Dedifferentiated amniotic fluid mesenchymal stem cell (primary cell): ENCODE measurements around the gene UBAC2.

Source experiments
- DNase-seq: peaks from one replicate; pipeline ENCODE4 v3.0.0-alpha.2; 2016; ENCODE audit errors: extremely low spot score

UBAC2 gene, protein sequence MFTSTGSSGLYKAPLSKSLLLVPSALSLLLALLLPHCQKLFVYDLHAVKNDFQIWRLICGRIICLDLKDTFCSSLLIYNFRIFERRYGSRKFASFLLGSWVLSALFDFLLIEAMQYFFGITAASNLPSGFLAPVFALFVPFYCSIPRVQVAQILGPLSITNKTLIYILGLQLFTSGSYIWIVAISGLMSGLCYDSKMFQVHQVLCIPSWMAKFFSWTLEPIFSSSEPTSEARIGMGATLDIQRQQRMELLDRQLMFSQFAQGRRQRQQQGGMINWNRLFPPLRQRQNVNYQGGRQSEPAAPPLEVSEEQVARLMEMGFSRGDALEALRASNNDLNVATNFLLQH

DNA sequence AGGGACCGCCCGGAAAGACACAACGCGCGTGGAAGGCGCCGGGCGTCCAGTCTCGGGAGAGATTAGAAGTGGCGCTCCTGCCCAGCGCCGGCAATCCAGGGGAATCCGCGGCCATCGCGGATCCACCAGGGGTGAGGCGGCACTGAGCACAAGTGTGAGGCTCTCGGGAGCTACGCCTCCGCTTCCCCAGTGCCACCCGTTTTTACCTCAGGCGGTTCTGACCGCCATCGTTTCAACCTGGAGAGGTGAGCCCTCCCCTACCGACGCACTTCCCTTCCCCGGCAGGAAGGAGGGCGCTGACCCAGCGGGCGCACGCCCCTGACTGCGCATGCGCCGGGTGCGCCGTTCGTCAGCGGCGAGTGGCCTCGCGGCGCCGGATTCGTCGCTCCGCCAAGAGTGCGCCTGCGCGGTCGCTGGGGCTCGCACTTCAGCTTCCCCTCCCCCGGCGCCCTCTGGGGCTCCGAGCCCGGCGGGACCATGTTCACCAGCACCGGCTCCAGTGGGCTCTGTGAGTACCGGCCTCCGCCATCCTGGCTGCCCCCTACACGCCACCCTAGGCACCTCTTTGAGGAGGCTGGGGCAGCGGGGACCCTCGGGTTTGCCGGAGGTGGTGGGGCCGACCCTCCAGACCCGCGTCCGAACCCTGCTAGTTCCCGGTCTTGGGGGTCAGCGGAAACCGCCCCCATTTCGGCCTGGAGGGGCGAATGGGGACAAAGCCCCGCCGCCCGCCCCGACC lies at the start of gene UBAC2:
Gene UBAC2, plus strand, starts transcription at position 423 of the 736 bp plus-strand sequence. Its CDS starts 55 bp downstream, at position 478.
- peak; percentile 86 for DNase-seq

DNA sequence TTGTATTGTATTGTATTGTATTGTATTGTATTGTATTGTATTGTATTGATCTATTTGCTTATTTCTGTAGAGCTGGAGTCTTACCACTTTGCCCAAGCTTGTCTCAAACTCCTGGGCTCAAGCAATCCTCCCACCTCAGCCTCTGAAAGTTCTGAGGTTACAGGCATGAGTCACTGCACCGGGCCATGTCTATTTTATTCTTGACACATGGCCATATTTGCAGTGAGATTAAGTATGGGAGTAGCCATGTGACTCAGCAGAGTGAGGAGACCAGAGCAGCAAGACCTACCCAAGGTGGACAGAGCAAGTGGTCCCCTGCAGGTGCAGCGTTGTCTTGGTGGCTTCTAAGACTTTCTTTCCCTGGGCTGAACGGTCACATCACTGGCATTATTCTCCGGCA lies 49.1 kb upstream of the UBAC2 start:
- DNase-seq, result no peak

DNA sequence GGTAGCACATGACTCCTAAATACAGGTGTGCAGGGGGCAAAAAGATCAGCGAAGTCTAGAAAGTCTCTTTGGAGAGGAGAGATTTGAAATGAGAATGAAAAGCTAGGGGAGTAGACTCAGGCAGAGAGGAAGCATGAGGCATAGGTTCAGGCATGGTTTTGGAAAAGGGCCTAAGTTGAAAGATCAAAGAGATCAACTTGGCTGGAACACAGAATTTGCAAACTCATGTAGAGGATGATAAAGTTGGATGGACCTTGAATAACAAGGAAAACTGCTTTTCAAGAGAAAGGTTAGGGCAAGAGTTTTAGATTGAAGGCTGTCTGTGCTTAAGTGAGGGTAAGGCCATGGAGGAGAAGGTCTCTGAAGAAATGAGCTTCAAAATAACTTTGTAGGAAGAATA lies 47.4 kb upstream of the UBAC2 start:
- DNase-seq, result no peak

DNA sequence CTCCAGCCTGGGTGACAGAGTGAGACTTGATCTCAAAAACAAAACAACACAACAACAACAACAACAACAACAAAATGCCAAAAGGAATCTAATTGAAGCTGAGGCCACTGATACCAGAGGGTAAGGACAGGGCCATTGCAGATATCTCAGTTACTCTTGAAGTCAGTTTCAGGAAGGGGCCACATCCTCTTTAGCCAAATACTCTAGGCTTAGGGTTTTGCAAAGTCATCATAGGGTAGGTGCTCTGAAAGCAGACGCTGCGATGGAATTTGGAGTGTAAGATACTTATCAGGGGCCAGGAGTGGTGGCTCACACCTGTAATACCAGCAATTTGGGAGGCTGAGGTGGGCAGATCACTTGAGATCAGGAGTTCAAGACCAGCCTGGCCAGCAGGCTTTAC lies 46.6 kb upstream of the UBAC2 start:
- no peak for DNase-seq

DNA sequence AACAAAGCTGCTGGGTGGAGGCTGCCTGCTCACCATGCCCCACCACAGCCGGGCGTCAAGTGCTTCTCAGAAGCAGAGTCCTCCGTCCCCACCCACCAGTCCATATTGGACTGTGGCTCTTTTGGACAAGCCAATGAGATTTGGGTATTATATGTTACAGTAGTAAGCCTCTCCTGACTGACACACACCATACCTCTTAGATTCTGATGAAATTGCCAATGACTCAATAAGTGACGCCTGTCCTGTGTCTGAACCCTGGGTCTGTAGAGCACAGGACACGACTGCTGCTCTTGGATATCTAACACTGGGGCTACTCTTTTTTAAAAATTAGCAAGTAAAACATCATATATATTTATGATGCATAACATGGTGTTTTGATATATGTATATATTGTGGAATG lies 44.8 kb upstream of the UBAC2 start:
- no peak for DNase-seq

DNA sequence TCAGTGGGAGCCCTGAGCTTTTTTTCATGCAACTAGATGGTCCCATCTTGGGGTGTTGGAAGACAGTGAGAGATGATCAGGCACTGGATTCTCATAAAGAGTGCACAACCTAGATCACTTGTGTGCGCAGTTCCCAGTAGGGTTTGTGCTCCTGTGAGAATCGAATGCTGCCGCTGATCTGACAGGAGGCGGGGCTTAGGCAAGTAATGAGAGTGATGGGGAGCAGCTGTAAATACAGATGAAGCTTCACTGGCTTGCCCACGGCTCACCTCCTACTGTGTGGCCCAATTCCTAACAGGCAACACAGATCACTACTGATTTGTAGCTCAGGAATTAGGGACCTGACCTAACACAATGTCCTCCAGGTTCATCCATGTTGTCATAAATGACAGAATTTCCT lies 43.6 kb upstream of the UBAC2 start:
- no peak for DNase-seq

DNA sequence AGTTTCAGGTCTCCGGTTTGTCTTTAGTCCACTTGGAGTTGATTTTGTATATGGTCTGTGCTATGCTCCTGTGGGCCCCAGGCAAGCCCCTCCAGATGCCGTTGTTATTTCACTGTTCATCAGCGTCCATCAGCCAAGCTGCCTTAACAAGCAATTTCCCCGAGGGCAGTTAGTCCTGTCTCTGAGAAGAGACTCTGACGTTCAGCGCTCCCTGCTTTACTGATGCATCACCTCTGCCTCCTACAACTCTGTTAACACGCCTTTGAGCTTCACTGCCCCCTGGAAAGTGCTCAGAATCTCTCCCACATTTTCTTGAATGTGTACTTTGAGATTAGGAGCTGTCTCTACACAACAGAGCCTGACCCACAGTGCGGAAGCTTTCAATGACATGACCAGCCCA lies 41.8 kb upstream of the UBAC2 start:
- DNase-seq, result no peak

DNA sequence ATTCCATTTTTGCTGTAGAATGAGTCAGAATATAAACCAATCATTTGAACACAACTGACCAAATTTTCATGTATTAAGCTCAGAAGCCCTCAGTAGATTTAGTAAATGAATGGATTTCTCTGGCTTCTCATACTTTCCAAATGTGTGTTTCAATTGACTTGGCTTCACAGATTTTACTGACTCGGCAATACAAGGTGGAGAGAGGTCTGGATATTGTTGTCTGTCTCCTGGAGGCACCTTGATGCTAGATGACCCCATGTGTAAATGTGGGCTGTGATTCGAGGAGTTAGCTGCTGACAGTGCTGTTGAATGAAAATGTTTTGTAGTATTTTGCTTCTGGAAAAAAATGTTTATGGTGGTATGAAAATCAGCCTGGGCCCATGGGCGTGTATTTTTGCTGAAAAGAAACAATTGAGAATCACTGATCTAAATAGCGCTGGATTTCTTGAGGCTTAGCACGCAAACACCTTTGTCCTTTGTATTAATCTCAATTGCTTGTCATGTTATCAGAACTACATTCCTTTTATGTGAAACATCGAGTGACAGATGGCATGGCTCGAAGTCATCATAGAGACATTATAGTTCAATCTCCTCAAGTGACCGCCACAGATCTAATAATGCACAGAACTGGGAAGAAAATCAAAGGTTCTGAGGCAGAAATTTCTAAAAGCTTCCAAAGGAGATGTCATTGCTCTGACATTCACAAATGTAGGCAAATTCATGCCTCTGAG lies 41.2 kb upstream of the UBAC2 start:
- DNase-seq, result no peak

DNA sequence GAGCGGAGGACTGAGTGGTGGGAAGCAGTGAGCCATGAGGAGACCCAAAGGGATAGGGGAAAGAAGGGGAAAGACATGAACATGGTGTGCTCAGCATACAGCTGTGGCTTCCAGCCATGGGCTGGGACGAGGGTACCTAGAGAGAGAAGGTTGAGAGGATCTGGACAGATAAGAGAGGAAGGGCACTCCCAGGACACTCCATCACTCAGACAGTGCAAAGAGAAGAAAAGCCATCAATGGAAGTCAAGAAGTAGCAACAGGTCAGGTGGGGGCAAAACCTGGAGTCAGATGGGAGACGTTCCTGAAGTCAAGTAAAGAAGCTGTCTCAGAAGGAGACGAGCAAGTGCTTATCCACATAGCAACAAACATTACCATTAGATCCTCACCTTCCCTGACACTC lies 40.2 kb upstream of the UBAC2 start:
- DNase-seq, result no peak

DNA sequence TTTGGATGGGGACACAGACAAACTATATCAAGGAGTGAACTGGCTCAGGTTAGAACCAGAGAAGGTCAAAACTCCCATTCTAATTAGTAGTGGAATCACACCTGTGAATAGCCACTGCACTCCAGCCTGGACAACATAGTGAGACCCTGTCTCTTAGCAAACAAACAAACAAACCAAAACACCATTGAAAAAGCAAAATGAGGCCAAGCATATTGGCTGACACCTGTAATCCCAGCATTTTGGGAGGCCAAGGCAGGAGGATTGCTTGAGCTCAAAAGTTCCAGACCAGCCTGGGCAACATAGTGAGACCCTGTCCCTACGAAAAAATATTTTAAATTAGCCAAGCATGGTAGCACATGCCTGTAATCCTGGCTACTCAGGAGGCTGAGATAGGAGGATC lies 39.1 kb upstream of the UBAC2 start:
- no peak for DNase-seq

DNA sequence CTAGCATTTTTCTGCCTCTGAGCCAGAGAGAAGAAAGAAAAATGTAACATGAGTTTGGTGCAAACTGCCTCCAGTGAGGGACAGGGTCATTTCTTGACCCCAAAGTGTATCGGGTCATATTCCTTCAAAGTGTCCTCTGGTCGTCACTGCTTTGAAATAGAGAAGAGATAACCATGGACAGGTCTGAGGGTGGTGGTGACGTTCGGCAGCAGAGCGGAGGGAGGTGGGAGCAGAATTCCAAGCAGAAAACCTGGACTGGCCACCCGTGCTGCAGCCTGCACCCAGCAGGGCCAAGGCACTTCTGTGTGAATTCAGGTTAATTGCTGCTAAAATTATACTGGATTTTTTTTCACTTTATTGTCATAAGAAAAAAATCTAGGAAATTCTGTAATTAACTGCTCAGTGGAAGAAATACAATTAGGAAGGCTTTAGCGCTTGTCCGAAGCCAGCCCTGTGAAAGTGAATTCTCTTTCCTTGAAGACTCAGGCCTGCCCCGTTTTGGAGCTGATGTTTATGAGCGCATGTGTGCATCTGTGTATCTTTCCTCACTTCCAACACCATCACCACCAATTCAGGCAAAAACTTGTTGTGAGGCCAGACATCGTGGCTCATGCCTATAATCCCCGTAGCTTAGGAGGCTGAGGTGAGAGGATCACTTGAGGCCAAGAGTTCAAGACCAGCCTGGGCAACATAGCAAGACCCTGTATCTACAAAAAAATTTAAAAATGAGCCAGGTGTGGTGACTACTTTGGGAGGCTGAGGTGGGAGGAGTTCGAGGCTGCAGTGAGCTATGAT lies 37.9 kb upstream of the UBAC2 start:
- DNase-seq, result no peak

DNA sequence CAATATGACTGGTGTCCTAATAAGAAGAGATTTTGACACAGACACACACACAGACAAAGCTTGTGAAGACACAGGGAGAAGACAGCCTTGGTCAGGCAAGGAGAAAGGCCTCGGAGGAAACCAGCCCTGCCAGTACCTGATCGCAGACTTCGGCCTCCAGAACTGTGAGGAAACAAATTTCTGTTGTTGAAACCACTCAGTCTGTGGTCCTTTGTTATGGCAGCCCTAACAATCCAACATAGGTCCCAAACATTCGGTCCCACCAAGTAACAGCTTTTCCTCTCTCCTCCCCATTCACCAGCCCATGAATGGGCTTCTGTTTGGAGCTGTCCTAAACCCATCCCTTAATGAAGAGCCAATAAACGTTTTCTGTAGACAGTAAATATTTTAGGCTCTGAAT lies 36.4 kb upstream of the UBAC2 start:
- no peak for DNase-seq

DNA sequence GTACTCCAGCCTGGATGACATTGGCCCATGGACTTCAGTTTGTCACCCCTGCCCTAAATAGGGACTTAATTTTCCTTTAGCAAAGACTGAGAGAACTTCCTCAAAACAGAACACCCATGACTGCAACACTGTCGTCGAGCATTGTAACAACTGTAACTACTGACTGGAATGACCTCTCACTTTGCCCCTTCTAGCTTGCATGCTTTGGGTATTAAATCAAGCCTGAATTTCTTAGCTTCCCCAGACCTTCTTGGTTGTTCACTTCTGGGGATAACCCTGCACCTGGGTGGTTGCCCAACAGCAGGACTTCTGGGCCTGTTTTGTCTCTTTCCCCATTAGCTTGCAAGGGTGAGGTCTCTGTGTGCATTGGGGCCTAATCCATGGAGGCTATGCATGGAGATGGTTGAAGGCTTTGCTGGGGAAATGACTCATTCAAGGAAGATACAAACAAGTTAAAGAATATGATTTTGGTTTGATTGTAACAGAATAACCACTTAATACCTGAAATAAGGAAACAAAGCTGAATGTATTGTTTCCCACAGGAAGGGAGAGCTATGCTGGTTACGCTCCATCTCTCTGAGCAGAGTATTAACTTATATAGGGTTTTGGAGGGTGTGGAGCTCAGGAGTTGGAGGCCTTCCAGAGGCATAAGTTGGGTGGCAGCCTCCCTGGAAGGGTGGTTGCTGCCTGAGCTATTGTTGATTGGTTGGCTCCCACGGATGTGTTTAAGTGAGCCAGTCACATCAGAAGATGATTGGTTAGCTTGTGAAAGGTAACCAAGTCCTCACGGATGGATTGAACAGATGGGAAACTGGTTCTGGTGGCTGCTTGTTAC lies 34.7 kb upstream of the UBAC2 start:
- DNase-seq, result no peak

DNA sequence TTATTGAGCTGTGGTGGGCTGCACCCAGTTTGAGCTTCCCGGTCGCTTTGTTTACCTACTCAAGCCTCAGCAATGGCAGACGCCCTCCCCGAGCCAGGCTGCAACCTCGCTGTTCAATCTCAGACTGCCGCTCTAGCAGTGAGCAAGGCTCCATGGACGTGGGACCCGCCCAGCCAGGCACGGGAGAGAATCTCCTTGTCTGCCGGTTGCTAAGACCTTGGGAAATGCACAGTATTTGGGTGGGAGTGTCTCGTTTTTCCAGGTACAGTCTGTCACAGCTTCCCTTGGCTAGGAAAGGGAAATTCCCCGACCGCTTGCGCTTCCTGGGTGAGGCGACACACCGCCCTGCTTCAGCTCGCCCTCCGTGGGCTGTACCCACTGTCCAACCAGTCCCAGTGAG lies 27.7 kb upstream of the UBAC2 start:
- DNase-seq, result no peak

DNA sequence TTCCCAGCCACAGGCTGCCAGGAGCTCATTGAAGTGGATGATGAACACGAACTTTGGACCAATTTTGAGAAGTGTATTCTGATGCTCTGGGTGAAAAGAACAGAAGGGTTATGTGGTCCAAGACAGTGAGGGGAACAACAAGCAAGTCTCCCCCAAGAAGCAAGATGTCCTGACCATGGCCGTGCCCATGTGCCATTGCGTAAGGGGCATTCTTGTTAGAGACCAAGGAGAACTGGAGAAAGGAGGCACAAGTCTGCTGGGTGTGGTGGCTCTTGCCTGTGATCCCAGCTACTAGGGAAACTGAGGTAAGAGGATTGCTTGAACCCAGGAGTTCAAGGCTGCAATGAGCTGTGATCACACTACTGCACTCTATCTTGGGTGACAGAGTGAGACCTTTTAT lies 27.0 kb upstream of the UBAC2 start:
- no peak for DNase-seq

DNA sequence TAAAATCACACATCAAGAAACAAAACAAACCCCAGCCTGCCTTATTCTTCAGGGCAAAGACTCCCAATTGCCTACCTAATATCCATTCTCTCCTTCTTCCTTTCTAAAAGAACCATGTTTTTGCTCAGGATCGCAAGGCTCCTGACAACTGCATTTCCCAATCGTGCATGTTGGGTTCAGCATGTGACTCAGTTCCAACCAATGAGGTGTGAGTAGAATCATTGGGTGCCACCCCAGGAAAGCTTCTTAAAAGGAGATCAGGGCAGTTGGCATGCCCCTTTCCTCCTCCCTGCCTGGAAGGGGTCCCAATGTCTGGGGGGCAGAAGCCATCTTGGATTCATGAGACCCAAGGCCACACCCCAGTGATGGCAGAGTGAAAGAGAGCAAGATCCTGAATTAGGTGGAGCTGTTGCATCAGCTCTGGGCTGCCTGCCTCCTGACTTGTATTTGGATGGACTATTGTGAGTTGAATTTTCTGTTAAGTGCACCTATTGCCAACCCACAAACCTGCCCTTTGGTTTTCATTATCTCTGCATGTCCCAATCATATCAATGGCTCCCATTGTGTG lies 26.0 kb upstream of the UBAC2 start:
- no peak for DNase-seq

DNA sequence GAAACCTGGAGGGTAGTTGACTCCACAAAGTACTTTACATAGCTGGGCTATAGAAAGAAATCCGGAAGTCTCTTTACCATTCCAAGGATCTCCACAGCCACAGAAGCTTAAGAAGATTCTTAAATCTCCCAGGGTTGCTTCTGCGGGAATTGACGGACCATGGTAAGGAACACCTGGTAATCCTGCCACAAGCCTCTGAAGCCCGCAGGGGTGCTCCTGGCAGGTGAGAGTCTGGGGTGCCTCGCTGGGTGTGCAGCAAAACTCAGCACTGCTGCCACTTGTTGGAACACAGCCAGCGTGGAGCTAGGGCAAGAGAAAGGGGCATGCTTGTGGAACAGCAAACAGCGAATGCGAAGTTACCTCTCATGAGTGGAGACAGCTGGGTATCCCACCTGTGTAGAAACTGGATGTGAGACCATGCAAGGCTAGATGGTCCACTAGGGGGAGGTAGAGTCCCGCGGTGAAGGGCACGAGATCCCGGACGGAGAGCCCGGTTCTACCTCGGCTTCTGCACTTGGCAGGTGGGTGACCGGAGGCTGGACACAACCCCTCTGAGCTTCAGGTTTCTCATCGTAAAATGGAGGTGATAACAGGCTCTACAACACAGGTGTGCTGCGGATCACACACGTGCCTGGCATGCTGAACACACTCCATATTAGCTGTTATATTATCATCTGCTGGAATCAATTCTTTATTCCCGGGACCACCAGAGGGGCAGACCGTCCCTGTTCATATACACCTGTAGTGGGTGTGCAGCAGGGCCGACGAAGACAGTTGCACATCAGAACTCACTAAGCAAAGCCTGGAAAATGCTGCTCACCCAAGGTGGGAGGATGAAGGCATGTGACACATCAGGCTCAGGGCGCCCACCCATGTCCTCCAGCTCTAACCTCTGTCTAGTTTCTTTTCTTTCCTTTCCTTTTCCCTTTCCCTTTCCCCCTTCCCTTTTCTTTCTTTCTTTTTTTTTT lies 24.1 kb upstream of the UBAC2 start:
- DNase-seq, result no peak

DNA sequence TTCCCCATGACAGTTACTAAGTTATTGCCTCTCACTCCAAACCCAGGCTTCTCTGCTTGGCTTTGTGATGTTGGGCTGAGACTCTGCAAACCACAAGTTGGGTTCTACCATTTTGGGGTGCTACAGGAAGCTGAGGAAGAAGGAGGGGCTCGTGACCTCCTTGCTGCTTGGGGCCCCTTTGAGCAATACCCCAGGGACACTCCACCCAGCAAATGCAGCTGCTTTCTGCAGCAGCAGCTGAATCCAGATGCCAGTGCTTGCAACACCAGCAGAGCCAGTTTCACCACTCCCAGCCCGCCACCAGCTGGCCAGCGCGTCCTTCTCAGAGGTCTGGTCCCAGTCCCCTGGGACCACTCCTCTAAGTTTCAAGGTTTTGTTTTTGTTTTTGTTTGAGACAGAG lies 22.0 kb upstream of the UBAC2 start:
- no peak for DNase-seq

DNA sequence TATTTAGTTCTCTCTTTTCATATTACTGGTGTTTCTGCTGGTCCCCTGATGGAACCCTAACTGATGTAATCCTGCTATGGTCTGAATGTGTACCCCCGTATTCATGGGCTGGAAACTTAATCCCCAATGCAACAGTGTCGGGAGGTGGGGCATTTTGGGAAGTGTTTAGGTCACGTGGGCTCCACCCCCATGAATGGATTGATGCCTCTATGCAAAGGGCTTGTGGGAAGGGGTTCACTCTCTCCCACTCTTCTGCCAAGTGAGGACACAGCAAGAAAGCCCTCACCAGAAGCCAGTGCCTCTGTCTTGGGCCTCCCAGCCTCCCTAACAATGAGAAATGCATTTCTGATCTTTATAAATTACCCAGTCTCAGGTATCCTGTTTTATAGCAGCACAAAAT lies 21.2 kb upstream of the UBAC2 start:
- DNase-seq, result no peak

DNA sequence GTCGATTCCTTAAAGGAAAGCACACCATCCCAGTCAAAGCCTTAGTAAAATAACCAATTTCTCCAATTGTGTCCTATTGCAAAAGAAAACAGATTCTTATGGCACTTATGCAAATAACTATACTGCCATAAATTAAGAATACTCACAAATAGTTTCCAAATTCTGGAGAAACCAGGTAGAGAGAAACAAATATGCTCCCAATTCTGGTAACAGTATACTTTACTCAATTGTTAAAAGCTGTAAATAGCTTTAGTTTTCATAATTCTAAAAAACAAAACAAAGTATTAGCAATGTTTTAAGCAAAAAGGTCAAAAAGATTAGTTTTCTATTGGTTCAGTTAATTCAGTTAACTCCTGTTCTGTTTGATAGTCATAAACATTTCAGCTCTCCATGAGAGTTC lies 18.2 kb upstream of the UBAC2 start:
- DNase-seq, result no peak
